IMR-90 (cell line): ENCODE measurements around the gene TAB2. TPM values are rescaled to one million over a fixed set of nuclear protein-coding genes. Genes with fewer than 3 reads are reported as not detected.

Source experiments
- ATAC-seq: fragments of 200-7000 bp; cut with Tn5 transposase; 2 replicates; pipeline ENCODE4 v1.9.1; 2020; ENCODE audit warnings: low read depth, mild to moderate bottlenecking, moderate library complexity
- BruUV-seq: library from RNA; stranded (reverse); fragments of 400-500 nt; replicated peaks from 2 replicates; lab custom pipeline; 2021; lab: Mats Ljungman, UMichigan
- CTCF ChIA-PET: fragments of 300-600 bp; formaldehyde crosslinking; extraction: SDS; loops from one replicate; lab custom pipeline; 2021; ENCODE audit warnings: antibody characterized with exemption; lab: Yijun Ruan, JAX
- POLR2A ChIA-PET: fragments of 300-600 bp; sonication (Branson Sonifier 250); formaldehyde crosslinking; loops from one replicate; lab custom pipeline; 2022; ENCODE audit warnings: antibody characterized with exemption; ENCODE audit not compliant: unreplicated experiment; lab: Charles Lee
- DNase-seq: peaks from one replicate; pipeline ENCODE4 v3.0.0; 2013
- H2AFZ ChIP-seq: replicated peaks from 2 replicates; pipeline ENCODE3; 2013; ENCODE audit warnings: low read length, mild to moderate bottlenecking; ENCODE audit not compliant: poor library complexity
- H2AK5ac ChIP-seq: 2 replicates; pipeline ENCODE4 v1.6.1; 2013; ENCODE audit warnings: low read depth, low read length, inconsistent platforms
- H2AK9ac ChIP-seq: replicated peaks from 2 replicates; pipeline ENCODE3; 2013; ENCODE audit warnings: mild to moderate bottlenecking, low read depth, low read length, moderate library complexity; ENCODE audit not compliant: poor library complexity
- H2BK120ac ChIP-seq: 2 replicates; pipeline ENCODE4 v1.6.1; 2013; ENCODE audit warnings: low read depth, low read length, inconsistent platforms
- H2BK15ac ChIP-seq: 3 replicates; pipeline ENCODE4 v1.6.1; 2013; ENCODE audit warnings: low read depth, low read length, inconsistent platforms
- H2BK20ac ChIP-seq: 2 replicates; pipeline ENCODE4 v1.6.1; 2013; ENCODE audit warnings: low read depth, mild to moderate bottlenecking, inconsistent platforms, low read length, moderate library complexity
- H2BK5ac ChIP-seq: 2 replicates; pipeline ENCODE4 v1.6.1; 2013; ENCODE audit warnings: mild to moderate bottlenecking, low read depth, low read length, inconsistent platforms; ENCODE audit not compliant: poor library complexity, severe bottlenecking
- H3K14ac ChIP-seq: replicated peaks from 2 replicates; pipeline ENCODE4 v1.6.1; 2013; ENCODE audit warnings: low read depth, low read length, inconsistent platforms
- H3K18ac ChIP-seq: 2 replicates; pipeline ENCODE4 v1.6.1; 2013; ENCODE audit warnings: low read depth, low read length, control low read depth
- H3K23ac ChIP-seq: 2 replicates; pipeline ENCODE4 v1.6.1; 2013; ENCODE audit warnings: low read depth, low read length, inconsistent platforms
- H3K27ac ChIP-seq: 2 replicates; pipeline ENCODE4 v1.5.1; 2013; ENCODE audit warnings: mild to moderate bottlenecking, control low read depth, low read length; ENCODE audit not compliant: insufficient read depth
- H3K27me3 ChIP-seq: 2 replicates; pipeline ENCODE4 v1.6.1; 2013; ENCODE audit warnings: low read length; ENCODE audit not compliant: control insufficient read depth, insufficient read depth
- H3K36me3 ChIP-seq: 2 replicates; pipeline ENCODE4 v1.6.1; 2013; ENCODE audit warnings: low read length, mixed read lengths; ENCODE audit not compliant: control insufficient read depth, insufficient read depth
- H3K4ac ChIP-seq: 2 replicates; pipeline ENCODE4 v1.6.1; 2013; ENCODE audit warnings: low read depth, low read length, inconsistent platforms
- H3K4me1 ChIP-seq: 2 replicates; pipeline ENCODE4 v1.6.1; 2013; ENCODE audit warnings: low read length, mixed read lengths; ENCODE audit not compliant: control insufficient read depth, insufficient read depth
- H3K4me2 ChIP-seq: 2 replicates; pipeline ENCODE4 v1.6.1; 2013; ENCODE audit warnings: low read depth, mild to moderate bottlenecking, control low read depth, low read length, moderate library complexity
- H3K4me3 ChIP-seq: 2 replicates; pipeline ENCODE4 v1.5.1; 2013; ENCODE audit warnings: low read depth, mild to moderate bottlenecking, control low read depth, low read length, moderate library complexity; ENCODE audit not compliant: insufficient read depth
- H3K56ac ChIP-seq: 2 replicates; pipeline ENCODE4 v1.6.1; 2013; ENCODE audit warnings: low read length, inconsistent platforms; ENCODE audit not compliant: insufficient read depth; ENCODE audit errors: extremely low read depth
- H3K79me1 ChIP-seq, 2 experiments: 2 replicates each; pipeline ENCODE4 v1.6.1; 2013; ENCODE audit warnings: low read length in 2 of 2, inconsistent platforms in 1 of 2, low read depth in 1 of 2
- H3K9ac ChIP-seq: 2 replicates; pipeline ENCODE4 v1.6.1; 2013; ENCODE audit warnings: low read depth, low read length, control low read depth
- H3K9me1 ChIP-seq: 2 replicates; pipeline ENCODE4 v1.6.1; 2013; ENCODE audit warnings: low read length, inconsistent platforms; ENCODE audit not compliant: insufficient read depth
- H3K9me3 ChIP-seq: 2 replicates; pipeline ENCODE4 v1.6.1; 2013; ENCODE audit warnings: low read length; ENCODE audit not compliant: control insufficient read depth, insufficient read depth
- H4K20me1 ChIP-seq: 2 replicates; pipeline ENCODE4 v1.6.1; 2013; ENCODE audit warnings: low read length, inconsistent platforms; ENCODE audit not compliant: insufficient read depth
- H4K5ac ChIP-seq: 2 replicates; pipeline ENCODE4 v1.6.1; 2013; ENCODE audit warnings: mild to moderate bottlenecking, low read depth, low read length, control low read depth
- H4K8ac ChIP-seq, 2 experiments: 2 replicates each; pipeline ENCODE4 v1.6.1; 2013; ENCODE audit warnings: low read depth in 2 of 2, low read length in 2 of 2, control low read depth in 1 of 2, inconsistent platforms in 1 of 2
- H4K91ac ChIP-seq: 2 replicates; pipeline ENCODE4 v1.6.1; 2013; ENCODE audit warnings: low read depth, low read length, inconsistent platforms; ENCODE audit not compliant: insufficient read depth
- BHLHE40 ChIP-seq: fragments of 150-350 bp; IDR thresholded peaks from 2 replicates; pipeline ENCODE4 v1.6.1; 2016; ENCODE audit warnings: mild to moderate bottlenecking, low read depth, low read length
- CEBPB ChIP-seq: IDR thresholded peaks from 2 replicates; pipeline ENCODE4 v1.6.1; 2012; ENCODE audit warnings: low read depth, low read length, improper control_type of control experiment
- CHD1 ChIP-seq: IDR thresholded peaks from 2 replicates; pipeline ENCODE4 v1.6.1; 2012; ENCODE audit warnings: low read depth, low read length, improper control_type of control experiment
- FOS ChIP-seq: fragments of 150-350 bp; IDR thresholded peaks from 2 replicates; pipeline ENCODE4 v1.6.1; 2016; ENCODE audit warnings: low read depth, low read length
- MAFK ChIP-seq: IDR thresholded peaks from 2 replicates; pipeline ENCODE4 v1.6.1; 2012; ENCODE audit warnings: low read depth, low read length, improper control_type of control experiment
- MAZ ChIP-seq: IDR thresholded peaks from 2 replicates; pipeline ENCODE4 v1.6.1; 2012; ENCODE audit warnings: low read depth, mild to moderate bottlenecking, low read length, improper control_type of control experiment, moderate library complexity, borderline replicate concordance
- MXI1 ChIP-seq: IDR thresholded peaks from 2 replicates; pipeline ENCODE4 v1.6.1; 2012; ENCODE audit warnings: low read depth, mild to moderate bottlenecking, low read length, moderate library complexity, borderline replicate concordance
- NFE2L2 ChIP-seq: fragments of 150-350 bp; IDR thresholded peaks from 2 replicates; pipeline ENCODE4 v1.6.1; 2016; ENCODE audit warnings: low read depth, mild to moderate bottlenecking, low read length
- POLR2A ChIP-seq: IDR thresholded peaks from 2 replicates; pipeline ENCODE4 v1.6.1; 2012; ENCODE audit warnings: mild to moderate bottlenecking, low read depth, low read length
- RAD21 ChIP-seq: IDR thresholded peaks from 2 replicates; pipeline ENCODE4 v1.6.1; 2012; ENCODE audit warnings: low read length, improper control_type of control experiment
- RCOR1 ChIP-seq: IDR thresholded peaks from 2 replicates; pipeline ENCODE4 v1.6.1; 2012; ENCODE audit warnings: mild to moderate bottlenecking, low read length, improper control_type of control experiment; ENCODE audit not compliant: insufficient replicate concordance
- RFX5 ChIP-seq: IDR thresholded peaks from 2 replicates; pipeline ENCODE4 v1.8.0; 2012; ENCODE audit warnings: low read depth, mild to moderate bottlenecking, low read length, moderate library complexity
- SMC3 ChIP-seq: fragments of 150-350 bp; IDR thresholded peaks from 2 replicates; pipeline ENCODE4 v1.6.1; 2016; ENCODE audit warnings: low read depth, mild to moderate bottlenecking, antibody characterized with exemption, low read length, moderate library complexity
- WGBS, 2 experiments: methylation state at CpG; one replicate each; pipeline versions ENCODE4 v1.1.5 to v1.1.7; 2013; ENCODE audit warnings: missing lambda C conversion rate in 2 of 2; ENCODE audit not compliant: insufficient read length in 1 of 2; ENCODE audit errors: extremely low coverage in 2 of 2; 5-methylcytosine and 5-hydroxymethylcytosine counted together
- dilution Hi-C: fragments of 300-500 bp; cut with HindIII; formaldehyde crosslinking; loops from one replicate; pipeline ENCODE4 v1.14.3; 2018; ENCODE audit warnings: low sequenced_read_pairs; ENCODE audit not compliant: unreplicated experiment
- in situ Hi-C: fragments of 300-500 bp; cut with MboI; formaldehyde crosslinking; loops from 3 replicates; pipeline ENCODE4 v1.14.3; 2019; ENCODE audit warnings: low sequenced_read_pairs, inconsistent platforms, mixed read lengths
- intact Hi-C: fragments of 100-400 bp; cut with micrococcal nuclease; formaldehyde crosslinking; loops from 2 replicates; pipeline ENCODE4 v1.10.0; 2022
- polyA plus RNA-seq, 3 experiments: library from polyadenylated mRNA; depleted of rRNA; stranded (reverse); fragments of >200 nt; gene quantifications; 2 replicates each; pipeline ENCODE4 v1.2.3, GENCODE V29; 2012; ENCODE audit warnings: low replicate concordance in 1 of 3
- total RNA-seq: library from RNA; depleted of rRNA; stranded (reverse); fragments of >200 nt; gene quantifications from 2 replicates; pipeline ENCODE4 v1.2.3, GENCODE V29; 2012
- TF ChIP-seq, protein P1 (sequence below): fragments of 150-350 bp; IDR thresholded peaks from 2 replicates; pipeline ENCODE4 v1.6.1; 2016; ENCODE audit warnings: low read depth, mild to moderate bottlenecking, low read length, moderate library complexity, borderline replicate concordance
- TF ChIP-seq, protein P2 (sequence below): conservative IDR thresholded peaks from 2 replicates; pipeline ENCODE4 v1.5.1; 2012; ENCODE audit warnings: mild to moderate bottlenecking, low read depth, low read length, improper control_type of control experiment
- TF ChIP-seq, protein P3 (sequence below): fragments of 150-350 bp; IDR thresholded peaks from 2 replicates; pipeline ENCODE4 v1.6.1; 2017; ENCODE audit warnings: mild to moderate bottlenecking, antibody characterized with exemption, low read length, low read depth

TAB2 gene
- total and polyA plus RNA-seq, 2 of the 4 experiments (the other 2 are of a cell fraction) = 20.8 to 25.3 TPM

DNA sequence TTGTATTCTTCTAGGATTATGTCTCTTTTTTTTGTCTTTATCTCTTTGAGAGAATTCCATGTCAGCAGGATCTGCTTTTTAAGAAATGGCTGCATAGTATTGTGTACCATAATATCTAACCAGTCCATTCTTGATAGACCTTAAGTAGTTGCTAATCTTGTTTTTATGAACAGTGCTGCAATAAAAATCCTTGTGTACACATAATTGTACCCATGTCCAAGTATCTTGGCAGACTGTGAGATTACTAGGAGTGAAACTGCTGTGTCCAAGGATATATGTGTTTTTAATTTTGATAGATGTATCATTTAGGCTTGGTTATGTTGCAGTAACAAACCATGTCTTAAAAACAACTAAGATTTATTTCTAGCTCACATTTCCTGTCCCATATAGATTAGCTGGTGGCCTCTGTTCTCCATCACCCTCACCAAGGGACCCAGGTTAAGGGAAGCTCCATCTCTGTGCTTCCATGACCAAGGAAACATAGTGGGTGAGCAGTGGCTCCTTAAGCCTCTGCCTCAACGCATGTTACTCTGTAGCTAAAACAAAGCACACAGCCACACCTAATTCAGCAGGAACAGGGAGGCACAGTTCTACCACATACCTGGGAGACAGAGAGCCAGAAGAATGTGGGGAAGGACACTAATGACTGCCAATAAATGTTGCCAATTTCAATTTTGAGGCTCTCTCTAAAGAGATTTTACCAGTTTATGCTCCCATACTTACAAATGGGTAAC, 70.4 kb downstream of the TAB2 start:
- DNase-seq (no peak), ATAC-seq (no peak)
- no peak overlapping the region; the same call in 1 of the 2 replicates for H3K14ac ChIP-seq
- no peak overlapping the region for H3K27ac ChIP-seq
- H4K5ac ChIP-seq = no peak overlapping the region
- intact Hi-C loops (no loop called here), dilution Hi-C loops (no loop called here), in situ Hi-C loops (no loop called here)
- no peak overlapping the region for H2BK5ac ChIP-seq
- no peak overlapping the region for H3K4me2 ChIP-seq
- POLR2A ChIA-PET = no interaction called here
- no peak overlapping the region for H3K4me3 ChIP-seq
- CTCF ChIA-PET = no interaction called here
- WGBS, 2 experiments = no CpG with 5 or more reads among the region's 1 CpG
- H3K23ac ChIP-seq = peak overlapping the region; percentile 33; the same call in 1 of the 2 replicates
- no peak overlapping the region for H2BK20ac ChIP-seq
- no peak overlapping the region for H3K9ac ChIP-seq
- no peak overlapping the region for H2BK120ac ChIP-seq
- no peak overlapping the region for H2AK5ac ChIP-seq
- peaks cover 4% of the 10 kb centered on the region for H3K9me1 ChIP-seq
- H3K36me3 ChIP-seq = peaks cover 8% of the 10 kb centered on the region
- no TSS peak for BruUV-seq
- H3K9me3 ChIP-seq = no peaks in the 10 kb centered on the region
- TF ChIP-seq RCOR1 (no peak), MAFK (no peak), BHLHE40 (no peak), CEBPB (no peak), MAZ (no peak), CHD1 (no peak), POLR2A (no peak), MXI1 (no peak), FOS (no peak), NFE2L2 (no peak), SMC3 (no peak), RAD21 (no peak), RFX5 (no peak)
- TF ChIP-seq, protein P1, sequence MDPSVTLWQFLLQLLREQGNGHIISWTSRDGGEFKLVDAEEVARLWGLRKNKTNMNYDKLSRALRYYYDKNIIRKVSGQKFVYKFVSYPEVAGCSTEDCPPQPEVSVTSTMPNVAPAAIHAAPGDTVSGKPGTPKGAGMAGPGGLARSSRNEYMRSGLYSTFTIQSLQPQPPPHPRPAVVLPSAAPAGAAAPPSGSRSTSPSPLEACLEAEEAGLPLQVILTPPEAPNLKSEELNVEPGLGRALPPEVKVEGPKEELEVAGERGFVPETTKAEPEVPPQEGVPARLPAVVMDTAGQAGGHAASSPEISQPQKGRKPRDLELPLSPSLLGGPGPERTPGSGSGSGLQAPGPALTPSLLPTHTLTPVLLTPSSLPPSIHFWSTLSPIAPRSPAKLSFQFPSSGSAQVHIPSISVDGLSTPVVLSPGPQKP = no peak
- TF ChIP-seq, protein P2, sequence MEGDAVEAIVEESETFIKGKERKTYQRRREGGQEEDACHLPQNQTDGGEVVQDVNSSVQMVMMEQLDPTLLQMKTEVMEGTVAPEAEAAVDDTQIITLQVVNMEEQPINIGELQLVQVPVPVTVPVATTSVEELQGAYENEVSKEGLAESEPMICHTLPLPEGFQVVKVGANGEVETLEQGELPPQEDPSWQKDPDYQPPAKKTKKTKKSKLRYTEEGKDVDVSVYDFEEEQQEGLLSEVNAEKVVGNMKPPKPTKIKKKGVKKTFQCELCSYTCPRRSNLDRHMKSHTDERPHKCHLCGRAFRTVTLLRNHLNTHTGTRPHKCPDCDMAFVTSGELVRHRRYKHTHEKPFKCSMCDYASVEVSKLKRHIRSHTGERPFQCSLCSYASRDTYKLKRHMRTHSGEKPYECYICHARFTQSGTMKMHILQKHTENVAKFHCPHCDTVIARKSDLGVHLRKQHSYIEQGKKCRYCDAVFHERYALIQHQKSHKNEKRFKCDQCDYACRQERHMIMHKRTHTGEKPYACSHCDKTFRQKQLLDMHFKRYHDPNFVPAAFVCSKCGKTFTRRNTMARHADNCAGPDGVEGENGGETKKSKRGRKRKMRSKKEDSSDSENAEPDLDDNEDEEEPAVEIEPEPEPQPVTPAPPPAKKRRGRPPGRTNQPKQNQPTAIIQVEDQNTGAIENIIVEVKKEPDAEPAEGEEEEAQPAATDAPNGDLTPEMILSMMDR = no peak
- TF ChIP-seq, protein P3, sequence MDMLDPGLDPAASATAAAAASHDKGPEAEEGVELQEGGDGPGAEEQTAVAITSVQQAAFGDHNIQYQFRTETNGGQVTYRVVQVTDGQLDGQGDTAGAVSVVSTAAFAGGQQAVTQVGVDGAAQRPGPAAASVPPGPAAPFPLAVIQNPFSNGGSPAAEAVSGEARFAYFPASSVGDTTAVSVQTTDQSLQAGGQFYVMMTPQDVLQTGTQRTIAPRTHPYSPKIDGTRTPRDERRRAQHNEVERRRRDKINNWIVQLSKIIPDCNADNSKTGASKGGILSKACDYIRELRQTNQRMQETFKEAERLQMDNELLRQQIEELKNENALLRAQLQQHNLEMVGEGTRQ = no peak
- H2AK9ac ChIP-seq = no peak overlapping the region
- no peak overlapping the region for H3K18ac ChIP-seq
- no peaks in the 10 kb centered on the region for H3K27me3 ChIP-seq
- no peak overlapping the region for H4K91ac ChIP-seq
- no peak overlapping the region for H4K8ac ChIP-seq
- no peak overlapping the region for H3K4ac ChIP-seq
- no peak overlapping the region for H2AFZ ChIP-seq
- peaks cover 18% of the 10 kb centered on the region; the same call in 1 of the 2 replicates for H4K20me1 ChIP-seq
- peaks cover 16 to 41% of the 10 kb centered on the region in 2 experiments for H3K79me1 ChIP-seq
- H3K56ac ChIP-seq = no peak overlapping the region
- H3K4me1 ChIP-seq = peaks cover 3% of the 10 kb centered on the region
- no peak overlapping the region for H2BK15ac ChIP-seq
